Gastrocnemius medialis (tissue), 4 donors: Measurements from ENCODE around the gene HTR3A.

Experiments
- CTCF ChIP-seq, 5 experiments: fragments of 450-650 bp in 3 of 5; fragments of 200-600 bp in 2 of 5; sonication (generic) in 2 of 5; IDR thresholded peaks in 4 of 5; conservative IDR thresholded peaks in 1 of 5; 1 replicate in 4 of 5; 2 replicates in 1 of 5; pipeline ENCODE4 v1.5.1; 2016 to 2019; ENCODE audit warnings: antibody characterized with exemption in 5 of 5, mild to moderate bottlenecking in 3 of 5, moderate library complexity in 3 of 5
- POLR2A ChIP-seq, 2 donors: fragments of 450-650 bp; IDR thresholded peaks; one replicate each; pipeline ENCODE4 v1.6.1; 2017; ENCODE audit warnings: antibody characterized with exemption in 2 of 2, mild to moderate bottlenecking in 2 of 2, moderate library complexity in 2 of 2

GRCh38 chr11:113974741-113975470 is at the start of gene HTR3A:
- TF ChIP-seq CTCF (IDR thresholded peaks at IDR 0.05 in 4 of 5, conservative IDR thresholded peaks at IDR 0.05 in 1 of 5) (no peak), POLR2A (IDR thresholded peaks at IDR 0.05) (no peak)
